Chondrocyte (in vitro differentiated cells): Measurements from ENCODE around the gene CYP1B1. TPM values are rescaled to one million over a fixed set of nuclear protein-coding genes. Genes with fewer than 3 reads are reported as not detected.
A peak's percentile ranks its signal among the peaks of the same experiment; 100 is the strongest.

ENCODE experiments used
- DNase-seq: peaks from one replicate; pipeline ENCODE4 v3.0.0; 2021; ENCODE audit warnings: mixed read lengths, low spot score
- H3K27ac Mint-ChIP-seq: one replicate; pipeline ENCODE4 v1.8.0; 2021; ENCODE audit warnings: mild to moderate bottlenecking, moderate library complexity, mixed read lengths; ENCODE audit not compliant: unreplicated experiment
- H3K27me3 Mint-ChIP-seq: 2 replicates; pipeline ENCODE4 v1.8.0; 2021; ENCODE audit warnings: low read depth, mixed read lengths
- H3K36me3 Mint-ChIP-seq: 2 replicates; pipeline ENCODE4 v1.8.0; 2021; ENCODE audit warnings: low read depth, mixed read lengths
- H3K4me1 Mint-ChIP-seq: 2 replicates; pipeline ENCODE4 v1.8.0; 2021; ENCODE audit warnings: low read depth, mild to moderate bottlenecking, mixed read lengths
- H3K4me3 Mint-ChIP-seq: one replicate; pipeline ENCODE4 v1.8.0; 2021; ENCODE audit warnings: mild to moderate bottlenecking, moderate library complexity, mixed read lengths; ENCODE audit not compliant: unreplicated experiment
- H3K9me3 Mint-ChIP-seq: 2 replicates; pipeline ENCODE4 v1.8.0; 2021; ENCODE audit warnings: low read depth, mixed read lengths
- CTCF ChIP-seq: fragments of 200-600 bp; sonication (generic); IDR thresholded peaks from 2 replicates; pipeline ENCODE4 v1.5.0; 2021; ENCODE audit warnings: antibody characterized with exemption, mild to moderate bottlenecking, moderate library complexity
- total RNA-seq: library from RNA; stranded (reverse); gene quantifications from 3 replicates; pipeline ENCODE4 v1.2.1, GENCODE V29; 2021

CYP1B1 gene
- total RNA-seq, 1 donor from 2014 or later = 135 TPM

- TF ChIP-seq CTCF = no peak
These were observed 37.3 kb downstream of the CYP1B1 start for GRCh38 chr2:38038682-38039081.

GRCh38 chr2:38037757-38038621 lies 38.0 kb downstream of the CYP1B1 start:
- Mint-ChIP-seq H3K36me3 (peaks cover under 1% of the 10 kb centered on the region), H3K4me3 (peak overlapping the region; percentile 66), H3K9me3 (peaks cover 14% of the 10 kb centered on the region), H3K4me1 (peaks cover 23% of the 10 kb centered on the region), H3K27ac (peak overlapping the region; percentile 82), H3K27me3 (peaks cover 9% of the 10 kb centered on the region)
- TF ChIP-seq CTCF = peak; percentile 71
- DNase-seq = no peak

More at GRCh38 chr2:38038682-38039081, 37.3 kb downstream of the CYP1B1 start:
- Mint-ChIP-seq H3K4me3 (no peak overlapping the region), H3K36me3 (peaks cover 2% of the 10 kb centered on the region), H3K4me1 (peaks cover 19% of the 10 kb centered on the region), H3K9me3 (peaks cover 19% of the 10 kb centered on the region), H3K27me3 (peaks cover 9% of the 10 kb centered on the region), H3K27ac (no peak overlapping the region)
- DNase-seq = no peak

GRCh38 chr2:38037325-38037724 lies 38.6 kb downstream of the CYP1B1 start:
- H3K27me3 Mint-ChIP-seq = peaks cover 9% of the 10 kb centered on the region
- H3K9me3 Mint-ChIP-seq = peaks cover 8% of the 10 kb centered on the region
- peaks cover 23% of the 10 kb centered on the region for H3K4me1 Mint-ChIP-seq
- H3K27ac Mint-ChIP-seq = no peak overlapping the region
- TF ChIP-seq CTCF = no peak
- H3K4me3 Mint-ChIP-seq = no peak overlapping the region
- H3K36me3 Mint-ChIP-seq = no peaks in the 10 kb centered on the region
- DNase-seq = no peak

- Mint-ChIP-seq H3K36me3 (no peaks in the 10 kb centered on the region), H3K27ac (no peak overlapping the region), H3K27me3 (peaks cover 9% of the 10 kb centered on the region), H3K9me3 (no peaks in the 10 kb centered on the region), H3K4me1 (peaks cover 23% of the 10 kb centered on the region), H3K4me3 (no peak overlapping the region)
- no peak for DNase-seq
- TF ChIP-seq CTCF = no peak
These were observed 40.0 kb downstream of the CYP1B1 start for GRCh38 chr2:38035968-38036367.

- DNase-seq = no peak
- Mint-ChIP-seq H3K27me3 (peaks cover 9% of the 10 kb centered on the region), H3K4me1 (peaks cover 23% of the 10 kb centered on the region), H3K4me3 (no peak overlapping the region), H3K27ac (no peak overlapping the region), H3K9me3 (no peaks in the 10 kb centered on the region), H3K36me3 (no peaks in the 10 kb centered on the region)
- TF ChIP-seq CTCF = no peak
These were observed 42.3 kb downstream of the CYP1B1 start for GRCh38 chr2:38033646-38034045.
